A673 (cell line): ENCODE results near the gene KCNQ1.

ENCODE experiments used
- CTCF ChIP-seq: fragments of 300-800, 200-600 bp; sonication (generic); conservative IDR thresholded peaks from 2 replicates; pipeline ENCODE4 v1.5.1; 2017; ENCODE audit warnings: low read depth, mild to moderate bottlenecking, antibody characterized with exemption, low read length, moderate library complexity, mixed read lengths
- EZH2 ChIP-seq: fragments of 200-600 bp; sonication (generic); IDR thresholded peaks from 2 replicates; pipeline ENCODE4 v1.6.1; 2017; ENCODE audit warnings: borderline replicate concordance, low read depth, mild to moderate bottlenecking, mixed read lengths, antibody characterized with exemption, low read length; ENCODE audit not compliant: poor library complexity, severe bottlenecking

- TF ChIP-seq CTCF (no peak), EZH2 (no peak)
These were observed 206.3 kb downstream of the KCNQ1 start for GRCh38 chr11:2651054-2651617.
